Heart left ventricle (tissue), 16 donors: ENCODE data around the gene CHST11. TPM values are rescaled to one million over a fixed set of nuclear protein-coding genes. Genes with fewer than 3 reads are reported as not detected.

Experiments
- ATAC-seq, 4 donors: fragments of 200-7000 bp; cut with Tn5 transposase; one replicate each; pipeline ENCODE4 v1.9.1; 2020 to 2022; ENCODE audit warnings: moderate library complexity in 4 of 4, mild to moderate bottlenecking in 3 of 4, moderate number of reproducible peaks in 1 of 4
- DNase-seq, 5 donors: peaks; one replicate each; pipeline ENCODE4 v3.0.0-alpha.2; 2020
- H3K27ac ChIP-seq, 12 donors: fragments of 200-600 bp; sonication (generic) in 4 of 12; one replicate each; pipeline versions ENCODE4 v1.5.0 to v1.8.0; 2016 to 2022; ENCODE audit warnings: mild to moderate bottlenecking in 2 of 12
- H3K27me3 ChIP-seq, 9 donors: fragments of 200-600 bp; sonication (generic) in 2 of 9; one replicate each; pipeline versions ENCODE4 v1.5.1 to v1.8.0; 2016 to 2022; ENCODE audit warnings: mild to moderate bottlenecking in 3 of 9
- H3K36me3 ChIP-seq, 9 donors: fragments of 200-600 bp; sonication (generic) in 2 of 9; one replicate each; pipeline versions ENCODE4 v1.5.0 to v1.8.0; 2018 to 2022; ENCODE audit warnings: mild to moderate bottlenecking in 2 of 9
- H3K4me1 ChIP-seq, 12 donors: fragments of 200-600 bp; sonication (generic) in 4 of 12; one replicate each; pipeline versions ENCODE4 v1.5.0 to v1.8.0; 2016 to 2022; ENCODE audit warnings: mild to moderate bottlenecking in 3 of 12
- H3K4me3 ChIP-seq, 12 donors: fragments of 200-600 bp; sonication (generic) in 4 of 12; one replicate each; pipeline versions ENCODE4 v1.5.0 to v1.8.0; 2017 to 2022; ENCODE audit warnings: mild to moderate bottlenecking in 9 of 12, moderate library complexity in 4 of 12
- H3K9me3 ChIP-seq, 12 donors: fragments of 200-600 bp; sonication (generic) in 4 of 12; one replicate each; pipeline versions ENCODE4 v1.5.0 to v1.8.0; 2016 to 2022; ENCODE audit warnings: mild to moderate bottlenecking in 1 of 12
- POLR2A ChIP-seq, 2 donors: fragments of 450-650 bp; IDR thresholded peaks; one replicate each; pipeline ENCODE4 v1.6.1; 2017; ENCODE audit warnings: antibody characterized with exemption in 2 of 2, mild to moderate bottlenecking in 2 of 2, moderate library complexity in 2 of 2
- WGBS, 4 donors: extraction: QIAGEN DNeasy Blood & Tissue Kit in 2 of 4; methylation state at CpG; one replicate each; pipeline versions ENCODE4 v1.1.5 to v1.1.7; 2013 to 2018; 5-methylcytosine and 5-hydroxymethylcytosine counted together
- intact Hi-C, 10 donors: fragments of 100-400 bp; cut with DNase I; formaldehyde crosslinking; loops; one replicate each; pipeline versions ENCODE4 v1.11.1 to v1.14.2; 2022
- polyA plus RNA-seq, 2 donors: library from polyadenylated mRNA; stranded (reverse); fragments of 200-250 nt; gene quantifications; one replicate each; pipeline ENCODE4 v1.2.3, GENCODE V29; 2013
- total RNA-seq, 9 donors: library from RNA; depleted of rRNA in 2 of 9; stranded (reverse); fragments of >200 nt in 2 of 9; fragmentation: NEBNext Ultra II Directional in 3 of 9; extraction: Animal tissue kit (Norgen Biotek cat#: 25700) in 3 of 9; gene quantifications; one replicate each; pipeline versions ENCODE4 v1.1.0 to v1.2.4, GENCODE V29; 2016 to 2023
- TF ChIP-seq, protein P1 (sequence below), 12 donors: fragments of 200-600 bp; sonication (generic) in 4 of 12; IDR thresholded peaks; one replicate each; pipeline versions ENCODE4 v1.5.0 to v1.8.0; 2018 to 2022; ENCODE audit warnings: antibody characterized with exemption in 12 of 12, mild to moderate bottlenecking in 5 of 12
- donor health status: ischemic (EF 13 %, LVEDD 7.1; RV severe dilation, severe dysfunction).
- donor health status: healthy with polysubstance abuse.
- donor health status: DM: no; HTN: yes; CAD: no.
- donor health status: DM: no; HTN: no; CAD: no.
- donor health status: ischemic (EF 25% LVEDD 6.9; RV normal size, moderate dysfunction).
- donor health status: ischemic (EF 25% LVEDD 5.7; RV mildly dilated, moderate dysfunction).
- donor health status: healthy.
- donor health status: DM: yes; HTN: yes; CAD: no.
- donor health status: ischemic (EF 35%, LVEDD 5.7; RV mildly dilated, moderate dysfunction).
- donor health status: nonischemic (EF 11% LVEDD 7.7; RV severe dilation, severe dysfunction).
- donor health status: DM: yes; HTN: yes; CAD: no.
- donor health status: PGD.
- donor health status: ischemic (EF 29% LVEDD 5.4; RV normal size, mild dysfunction).
- donor health status: nonischemic (EF 23%, LVEDD 6.1; RV moderate dilation, normal function).

The CHST11 gene
- total and polyA plus RNA-seq, 11 donors = 1.1 to 16.9 (median 3.4) TPM

DNA sequence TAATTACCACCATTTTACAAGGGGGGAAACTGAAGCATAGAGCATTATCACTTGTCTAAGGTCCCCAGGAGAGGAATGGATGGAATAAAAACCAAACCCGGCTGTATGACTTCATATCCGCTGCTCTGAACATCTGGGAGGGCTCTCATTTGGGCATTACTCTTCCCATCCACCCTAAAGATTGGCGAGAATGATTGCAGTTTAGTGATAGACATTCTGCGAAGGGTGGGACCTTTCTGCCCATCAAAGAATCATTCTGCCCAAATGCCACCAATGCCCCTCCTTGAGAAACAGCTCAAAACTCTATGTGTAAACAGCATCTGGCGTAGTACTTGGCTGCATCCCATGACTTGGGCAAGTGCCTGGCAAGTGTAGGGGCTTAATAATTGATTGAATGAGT lies 11.6 kb downstream of the CHST11 start:
- H3K36me3 ChIP-seq = no peaks in the 10 kb centered on the region
- no peaks in the 10 kb centered on the region for H3K9me3 ChIP-seq
- H3K27ac ChIP-seq = no peak overlapping the region
- DNase-seq (no peak), ATAC-seq (no peak)
- 97 to 100% (median 98%) methylated on average over 5 of the region's 5 CpGs for WGBS, 4 donors
- H3K4me3 ChIP-seq = no peak overlapping the region
- TF ChIP-seq POLR2A (IDR thresholded peaks at IDR 0.05) = no peak
- TF ChIP-seq, protein P1, sequence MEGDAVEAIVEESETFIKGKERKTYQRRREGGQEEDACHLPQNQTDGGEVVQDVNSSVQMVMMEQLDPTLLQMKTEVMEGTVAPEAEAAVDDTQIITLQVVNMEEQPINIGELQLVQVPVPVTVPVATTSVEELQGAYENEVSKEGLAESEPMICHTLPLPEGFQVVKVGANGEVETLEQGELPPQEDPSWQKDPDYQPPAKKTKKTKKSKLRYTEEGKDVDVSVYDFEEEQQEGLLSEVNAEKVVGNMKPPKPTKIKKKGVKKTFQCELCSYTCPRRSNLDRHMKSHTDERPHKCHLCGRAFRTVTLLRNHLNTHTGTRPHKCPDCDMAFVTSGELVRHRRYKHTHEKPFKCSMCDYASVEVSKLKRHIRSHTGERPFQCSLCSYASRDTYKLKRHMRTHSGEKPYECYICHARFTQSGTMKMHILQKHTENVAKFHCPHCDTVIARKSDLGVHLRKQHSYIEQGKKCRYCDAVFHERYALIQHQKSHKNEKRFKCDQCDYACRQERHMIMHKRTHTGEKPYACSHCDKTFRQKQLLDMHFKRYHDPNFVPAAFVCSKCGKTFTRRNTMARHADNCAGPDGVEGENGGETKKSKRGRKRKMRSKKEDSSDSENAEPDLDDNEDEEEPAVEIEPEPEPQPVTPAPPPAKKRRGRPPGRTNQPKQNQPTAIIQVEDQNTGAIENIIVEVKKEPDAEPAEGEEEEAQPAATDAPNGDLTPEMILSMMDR (IDR thresholded peaks at IDR 0.05) = no peak
- no peaks in the 10 kb centered on the region for H3K27me3 ChIP-seq
- peaks cover 0 to 91% (median 4%) of the 10 kb centered on the region in 12 donors for H3K4me1 ChIP-seq
- intact Hi-C loops = no loop called here

DNA sequence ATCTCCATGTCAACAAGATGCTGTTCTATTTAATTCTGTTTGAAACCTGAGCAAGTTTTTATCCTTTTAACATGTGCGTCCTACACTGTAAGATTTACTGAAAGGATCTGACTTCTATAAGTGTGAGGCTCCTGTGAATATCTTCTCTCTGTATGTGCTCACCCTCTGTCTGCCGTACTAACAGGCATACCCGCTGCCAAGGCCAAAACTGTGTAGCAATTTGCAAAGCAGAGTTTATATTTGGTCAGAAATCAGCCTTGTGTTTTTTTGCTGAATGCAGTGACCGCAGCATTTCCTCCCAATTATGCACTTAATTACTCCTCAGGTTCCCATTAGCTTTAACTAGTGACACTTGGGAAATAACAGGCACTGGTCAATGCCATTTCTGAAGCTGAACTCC lies 12.3 kb downstream of the CHST11 start:
- H3K36me3 ChIP-seq = no peaks in the 10 kb centered on the region
- no peaks in the 10 kb centered on the region for H3K9me3 ChIP-seq
- WGBS, 4 donors = 93 to 95% (median 95%) methylated on average over 4 of the region's 4 CpGs
- peaks cover 0 to 91% (median 1%) of the 10 kb centered on the region in 12 donors for H3K4me1 ChIP-seq
- no peak for ATAC-seq
- H3K27ac ChIP-seq = no peak overlapping the region
- H3K27me3 ChIP-seq = no peaks in the 10 kb centered on the region
- DNase-seq = no peak
- H3K4me3 ChIP-seq = no peak overlapping the region
- intact Hi-C loops = no loop called here
- TF ChIP-seq, protein P1 (IDR thresholded peaks at IDR 0.05) = no peak
- TF ChIP-seq POLR2A (IDR thresholded peaks at IDR 0.05) = no peak

DNA sequence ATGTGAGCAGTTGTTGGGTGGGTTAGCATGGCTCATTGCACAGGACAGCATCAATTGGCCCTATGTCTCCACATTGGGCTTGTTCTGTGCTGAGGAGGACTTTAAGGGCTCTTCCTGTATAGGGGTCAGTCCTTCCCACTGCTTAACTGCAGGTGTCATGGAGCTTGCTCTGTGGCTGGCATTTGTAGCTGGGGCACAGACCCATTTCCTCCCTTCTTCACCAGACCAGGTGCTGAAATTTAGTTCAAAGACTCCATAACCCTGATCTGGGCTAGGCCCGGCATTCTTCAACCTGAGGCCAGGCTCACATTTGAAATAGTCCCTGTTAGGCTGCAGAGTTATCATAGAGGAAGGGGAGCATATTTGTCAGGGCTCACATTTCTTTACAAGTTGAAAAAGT lies 12.8 kb downstream of the CHST11 start:
- 88 to 94% (median 93%) methylated on average over 1 of the region's 1 CpG for WGBS, 4 donors
- intact Hi-C loops = no loop called here
- no peak overlapping the region for H3K27ac ChIP-seq

DNA sequence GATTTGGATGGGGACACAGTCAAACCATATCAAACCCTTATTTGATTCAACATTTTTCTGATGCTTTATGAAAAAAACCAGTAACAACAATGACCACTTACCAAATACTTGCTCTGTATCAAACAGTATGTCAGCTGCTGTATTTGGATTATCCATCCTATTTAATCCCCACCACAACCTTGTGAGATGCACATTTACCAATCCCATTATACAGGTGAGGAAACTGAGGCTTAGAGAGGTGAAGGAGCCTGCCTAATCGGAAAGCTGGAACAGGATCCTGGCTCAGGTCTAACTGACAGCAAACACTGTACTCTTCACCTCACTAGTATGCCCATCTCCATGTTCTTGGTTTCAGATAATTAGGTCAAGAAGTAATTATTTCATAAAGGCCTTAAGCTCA lies 13.8 kb downstream of the CHST11 start:
- H3K4me3 ChIP-seq = no peak overlapping the region
- no peak overlapping the region for H3K27ac ChIP-seq
- no peaks in the 10 kb centered on the region for H3K36me3 ChIP-seq
- DNase-seq (no peak), ATAC-seq (no peak)
- intact Hi-C loops = no loop called here
- H3K4me1 ChIP-seq = peaks cover 0 to 89% (median 0%) of the 10 kb centered on the region in 12 donors
- H3K27me3 ChIP-seq = no peaks in the 10 kb centered on the region
- 79 to 100% (median 96%) methylated on average over 1 of the region's 1 CpG for WGBS, 4 donors
- H3K9me3 ChIP-seq = no peaks in the 10 kb centered on the region
- TF ChIP-seq POLR2A (IDR thresholded peaks at IDR 0.05) = no peak
- TF ChIP-seq, protein P1 (IDR thresholded peaks at IDR 0.05) = no peak

More for the DNA sequence above, 12.8 kb downstream of the CHST11 start:
- TF ChIP-seq, protein P1 (IDR thresholded peaks at IDR 0.05) = no peak
- TF ChIP-seq POLR2A (IDR thresholded peaks at IDR 0.05) = no peak
- no peak for DNase-seq
- H3K27me3 ChIP-seq = no peaks in the 10 kb centered on the region
- no peak overlapping the region for H3K4me3 ChIP-seq
- no peaks in the 10 kb centered on the region for H3K9me3 ChIP-seq
- peaks cover 0 to 91% (median 1%) of the 10 kb centered on the region in 12 donors for H3K4me1 ChIP-seq
- no peak for ATAC-seq
- H3K36me3 ChIP-seq = no peaks in the 10 kb centered on the region
